GM18951 (cell line): ENCODE results near the gene TMEM218.
A peak's percentile ranks its signal among the peaks of the same experiment; 100 is the strongest.

Experiments
- POLR2A ChIP-seq: IDR thresholded peaks from 4 replicates; pipeline ENCODE4 v1.6.1; 2011; ENCODE audit warnings: mild to moderate bottlenecking; ENCODE audit not compliant: insufficient read length, insufficient read depth; ENCODE audit errors: extremely low read depth
- in situ Hi-C: fragments of 300-500 bp; cut with MboI; formaldehyde crosslinking; loops from one replicate; pipeline ENCODE4 v1.12.0; 2022; ENCODE audit warnings: low sequenced_read_pairs, mixed read lengths, inconsistent platforms; ENCODE audit not compliant: unreplicated experiment

The TMEM218 gene

DNA sequence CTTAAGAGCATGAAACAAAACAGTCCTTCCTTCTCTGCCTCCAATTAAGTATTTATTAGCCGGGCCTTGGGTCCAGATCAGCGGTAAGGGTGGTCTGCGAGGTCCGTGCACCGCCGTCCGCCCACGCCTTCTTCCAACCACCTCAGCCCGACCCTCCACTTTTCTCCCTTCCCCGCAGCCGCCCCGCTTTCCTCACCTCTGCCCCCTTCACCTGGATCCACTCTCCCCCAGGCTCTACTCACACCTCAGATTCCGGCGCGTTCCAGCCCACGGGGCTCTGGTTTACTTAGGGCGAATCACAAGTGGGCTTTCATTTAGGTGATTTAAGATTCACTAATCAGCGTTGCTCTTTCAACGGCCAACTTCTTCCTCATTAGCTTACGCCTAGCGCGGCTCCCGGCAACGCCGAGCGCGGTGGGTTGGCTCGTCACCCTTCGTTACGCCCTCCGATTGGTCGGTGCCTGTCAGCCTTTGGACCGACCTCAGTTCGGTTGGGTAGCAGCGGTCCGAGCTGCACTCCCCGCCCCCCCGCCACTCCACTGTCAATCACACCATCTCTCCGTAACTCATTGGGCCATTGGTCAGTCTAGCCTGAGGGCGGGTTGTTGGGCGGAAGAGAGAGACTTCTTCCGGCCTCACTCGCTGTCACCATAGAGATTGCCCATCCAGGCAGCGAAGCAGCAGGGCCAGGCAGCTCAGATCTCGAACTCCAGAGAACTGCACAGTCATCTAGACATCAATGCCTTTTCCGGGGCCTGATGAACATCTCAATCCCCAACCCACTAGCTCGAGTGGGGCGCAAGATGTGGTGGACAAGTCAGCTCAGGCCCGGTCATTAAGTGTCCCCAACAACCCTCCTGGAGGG is at the start of gene TMEM218:
Gene TMEM218 (minus strand): TSS at position 284 of the 865 bp plus-strand sequence. CDS start 9,385 bp downstream, outside the sequence.
- in situ Hi-C loops: no loop called here
- TF ChIP-seq POLR2A: peak; percentile 43

DNA sequence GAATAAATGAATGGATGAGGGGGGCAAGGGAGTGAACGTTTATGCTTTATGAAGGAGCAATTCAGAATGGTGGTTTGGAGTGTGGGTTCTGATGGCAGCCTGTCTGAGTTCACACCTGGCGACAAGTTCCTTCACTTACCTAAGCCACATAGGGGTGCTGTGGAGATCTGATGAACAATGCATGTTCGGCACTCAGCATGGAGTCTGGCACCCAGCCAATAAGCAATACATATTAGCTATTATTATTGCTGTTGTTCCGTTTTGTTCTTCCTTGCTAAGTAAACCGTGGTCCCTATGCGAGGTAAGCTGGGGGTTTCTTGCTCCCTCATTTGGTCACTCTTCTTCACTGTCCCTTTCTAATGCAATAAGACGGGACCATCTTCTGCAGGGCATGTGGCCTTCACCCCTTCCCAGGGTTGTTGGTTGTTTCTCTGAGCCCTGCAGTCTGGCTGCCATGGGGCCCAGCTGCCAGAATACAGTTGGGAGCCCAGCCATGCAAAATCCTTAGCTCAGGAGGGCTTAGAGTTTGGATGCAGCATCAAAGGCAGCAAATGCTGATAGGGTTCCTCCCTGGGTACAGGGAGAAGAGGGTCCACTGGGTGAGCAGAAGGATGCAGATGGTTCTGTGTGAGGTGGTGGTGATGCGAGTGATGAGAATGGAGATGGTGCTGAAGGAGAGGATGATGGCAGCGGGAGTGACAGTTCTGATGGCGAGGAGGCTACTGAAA is 46.7 kb upstream of the TMEM218 start:
- no peak for TF ChIP-seq POLR2A
- in situ Hi-C loops: no loop called here

DNA sequence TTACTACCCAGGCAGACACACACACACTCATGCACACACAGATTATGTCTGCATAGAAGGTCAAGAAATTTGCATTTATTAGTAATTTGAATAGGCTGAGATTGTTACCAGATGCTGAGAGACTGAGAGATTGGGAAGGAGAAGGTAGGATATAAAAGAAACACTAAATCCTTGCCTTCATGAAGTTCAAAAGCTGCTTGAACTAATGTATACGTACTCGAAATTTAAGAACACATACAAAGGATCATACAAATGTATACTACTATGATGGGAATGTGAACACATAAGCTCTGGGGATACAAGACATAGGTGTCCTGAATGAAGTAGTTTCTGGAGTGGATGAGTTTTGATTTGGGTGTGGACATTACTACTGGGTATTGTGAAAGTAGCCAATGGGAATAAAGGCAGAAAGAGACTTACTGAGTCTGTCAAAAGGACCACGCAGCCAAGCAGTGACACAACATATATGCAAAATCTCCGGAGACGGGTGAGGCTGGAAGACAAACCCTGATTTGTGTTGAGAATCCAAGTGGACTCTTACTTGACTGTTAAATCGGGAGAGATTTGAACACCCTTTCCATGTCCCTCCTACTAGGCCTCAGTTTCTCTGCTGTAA is 45.8 kb upstream of the TMEM218 start:
- no peak for TF ChIP-seq POLR2A
- in situ Hi-C loops: no loop called here

DNA sequence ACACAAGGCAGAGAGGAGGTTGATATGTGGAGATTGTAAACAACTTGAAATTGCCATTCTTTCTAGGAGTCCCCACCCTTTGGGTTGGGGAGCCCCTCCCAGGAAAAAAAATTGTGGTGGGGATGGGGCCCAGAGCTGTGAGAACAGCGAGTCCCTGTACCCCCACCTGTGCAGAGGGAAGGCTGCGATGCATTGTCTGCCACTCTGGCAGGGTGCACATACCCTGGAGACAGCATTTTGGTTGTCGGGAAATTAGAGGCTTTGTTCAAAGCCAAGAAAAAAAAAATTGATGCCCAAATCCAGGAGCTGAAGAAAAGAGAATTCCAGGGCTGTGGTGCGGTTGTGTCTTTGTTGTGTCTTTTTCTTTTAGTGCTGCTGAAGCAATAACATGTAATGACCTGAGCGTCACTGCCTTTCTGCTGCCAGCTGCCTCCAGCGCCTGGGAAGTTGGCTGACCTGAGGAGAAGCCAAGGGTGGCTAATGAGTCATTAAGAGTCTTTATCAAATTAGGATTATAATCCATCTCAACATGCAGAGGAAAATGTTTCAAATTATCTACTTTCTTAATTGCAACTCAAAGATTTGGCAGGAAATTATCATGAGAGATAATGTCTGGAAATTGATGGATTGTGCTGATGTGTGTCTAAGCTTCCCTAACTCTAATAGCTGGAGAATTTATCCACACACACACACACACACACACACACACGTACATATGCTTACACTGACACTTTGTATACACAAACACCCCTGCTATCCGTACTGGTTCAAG is 45.1 kb upstream of the TMEM218 start:
- in situ Hi-C loops: no loop called here

DNA sequence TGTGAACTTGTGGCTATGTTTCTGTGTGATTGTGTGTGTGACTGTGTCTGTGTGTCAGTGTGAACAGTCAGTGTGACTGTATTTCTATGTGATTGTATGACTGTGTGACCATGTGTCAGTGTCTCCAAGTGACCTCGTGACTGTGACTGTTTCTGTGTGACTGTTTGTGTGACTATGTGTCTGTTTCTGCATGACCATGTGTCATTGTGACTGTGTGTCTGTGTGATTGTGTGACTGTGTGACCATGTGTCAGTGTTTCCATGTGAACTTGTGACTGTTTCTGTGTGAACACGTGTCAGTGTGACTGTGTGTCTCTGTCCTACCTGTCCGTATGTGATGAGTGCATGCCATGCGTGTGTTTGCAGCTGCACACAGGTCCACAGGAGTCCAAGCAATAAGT is 44.3 kb upstream of the TMEM218 start:
- in situ Hi-C loops: no loop called here

More for the DNA sequence above, 45.1 kb upstream of the TMEM218 start:
- no peak for TF ChIP-seq POLR2A

DNA sequence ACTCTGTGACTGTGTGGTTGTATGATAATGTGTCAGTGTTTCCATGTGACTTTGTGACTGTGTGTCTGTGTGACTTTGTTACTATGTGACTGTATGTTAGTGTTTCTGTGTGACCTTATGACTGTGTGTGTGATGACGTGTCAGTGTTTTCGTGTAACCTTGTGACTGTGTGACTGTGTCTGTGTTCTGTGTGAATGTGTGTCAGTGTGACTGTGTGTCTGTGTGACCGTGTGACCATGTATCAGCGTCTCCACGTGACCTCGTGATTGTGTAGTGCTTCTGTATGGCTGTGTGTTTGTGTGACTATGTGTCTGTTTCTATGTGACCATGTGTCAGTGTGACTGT is 43.6 kb upstream of the TMEM218 start:
- in situ Hi-C loops: no loop called here
- TF ChIP-seq POLR2A: no peak

More for the DNA sequence above, 44.3 kb upstream of the TMEM218 start:
- TF ChIP-seq POLR2A: no peak

DNA sequence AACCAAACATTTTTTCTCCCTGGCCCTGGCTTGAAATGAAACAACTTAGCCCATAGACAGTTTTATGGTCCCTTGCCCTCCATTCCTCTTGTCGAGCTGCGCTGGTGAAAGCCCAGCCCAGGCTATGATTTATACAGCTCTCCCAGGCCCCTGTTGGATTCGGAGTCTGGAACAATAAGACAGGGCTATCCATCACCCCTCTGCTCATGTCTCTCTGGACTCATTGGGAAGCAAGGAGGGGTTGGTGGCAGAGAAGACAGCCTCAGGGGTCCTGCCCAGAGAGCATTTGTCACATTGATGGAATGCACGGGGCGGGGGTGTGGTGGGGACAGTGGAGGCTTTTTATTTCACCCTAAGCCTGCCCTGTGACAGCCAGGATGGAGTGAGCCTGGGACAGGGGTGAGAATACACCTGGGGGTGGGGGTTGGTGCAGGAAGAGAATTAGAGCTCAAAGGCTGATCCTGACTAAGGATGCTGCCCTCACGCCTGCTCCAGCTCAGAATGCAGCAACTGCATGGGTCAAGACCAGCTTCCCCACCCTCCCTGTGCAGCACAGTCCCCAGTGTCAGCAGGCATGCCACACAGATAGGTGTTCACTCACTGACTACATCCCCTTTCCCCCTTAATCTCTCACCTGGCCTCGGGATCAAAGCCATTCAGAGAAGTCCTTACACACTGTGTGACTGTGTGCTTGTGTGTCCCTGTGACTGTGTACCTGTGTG is 43.1 kb upstream of the TMEM218 start:
- in situ Hi-C loops: no loop called here

DNA sequence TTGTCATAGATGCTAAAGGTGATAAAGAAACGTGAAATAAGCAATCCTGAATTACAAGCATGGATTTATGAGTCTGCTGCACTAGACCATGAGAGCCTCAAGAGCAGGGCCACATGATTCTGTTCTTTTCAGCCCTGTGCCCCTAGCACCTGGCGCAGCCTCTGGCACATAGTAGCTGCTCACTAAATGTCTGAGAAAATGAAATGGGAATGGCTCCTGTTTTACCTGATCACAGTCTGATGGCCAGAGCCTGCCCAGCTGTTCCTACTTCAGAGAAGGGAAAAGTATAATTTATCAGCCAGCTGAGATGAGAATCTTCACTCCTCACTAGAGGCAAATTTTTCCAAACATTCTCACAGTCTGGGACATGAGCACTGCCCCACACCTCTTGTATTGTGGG is 42.4 kb upstream of the TMEM218 start:
- TF ChIP-seq POLR2A: no peak
- in situ Hi-C loops: no loop called here

More for the DNA sequence above, 43.1 kb upstream of the TMEM218 start:
- no peak for TF ChIP-seq POLR2A

DNA sequence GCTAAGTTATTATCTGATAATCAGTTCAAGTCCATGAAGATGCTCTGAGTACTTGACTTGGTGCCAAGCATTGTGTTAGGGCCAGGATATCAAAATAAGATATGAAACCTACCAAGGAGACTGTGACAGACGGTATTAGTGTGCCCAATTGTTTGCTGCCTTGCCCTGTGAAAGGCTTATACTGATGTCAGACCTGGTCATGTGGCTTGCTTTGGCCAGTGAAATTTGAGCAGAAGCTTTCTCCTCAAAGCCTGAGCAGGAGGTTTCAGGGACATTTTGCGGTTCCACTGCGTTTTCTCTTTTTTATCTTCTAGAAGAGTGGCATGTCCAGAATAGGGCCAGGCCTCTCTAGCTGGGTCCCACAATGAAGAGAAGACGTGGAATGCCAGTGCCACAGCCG is 37.3 kb upstream of the TMEM218 start:
- in situ Hi-C loops: loop anchor here (10.0 kb wide), 1 partner anchor 174 kb away; no protein-coding TSS in a partner anchor
- no peak for TF ChIP-seq POLR2A

DNA sequence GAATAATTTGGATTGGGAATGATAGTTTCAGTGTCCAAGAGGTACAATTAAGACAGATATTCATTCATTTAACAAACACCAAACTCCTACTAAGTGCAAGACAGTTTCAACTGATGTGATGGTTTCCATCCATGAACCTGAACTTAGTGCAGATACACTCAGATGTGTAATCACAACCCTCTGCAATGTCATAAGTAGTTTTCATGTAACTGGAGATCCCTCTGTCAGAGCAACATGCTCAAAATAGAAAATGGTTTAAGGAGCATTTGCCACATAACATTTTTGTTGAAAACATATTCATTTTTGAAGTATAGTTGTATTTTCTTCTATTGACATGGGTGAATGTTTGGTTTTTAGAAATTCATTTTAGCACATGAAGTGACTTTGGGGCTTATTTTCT is 36.6 kb upstream of the TMEM218 start:
- no peak for TF ChIP-seq POLR2A
- in situ Hi-C loops: loop anchor here (10.0 kb wide), 1 partner anchor 173 kb away; no protein-coding TSS in a partner anchor

DNA sequence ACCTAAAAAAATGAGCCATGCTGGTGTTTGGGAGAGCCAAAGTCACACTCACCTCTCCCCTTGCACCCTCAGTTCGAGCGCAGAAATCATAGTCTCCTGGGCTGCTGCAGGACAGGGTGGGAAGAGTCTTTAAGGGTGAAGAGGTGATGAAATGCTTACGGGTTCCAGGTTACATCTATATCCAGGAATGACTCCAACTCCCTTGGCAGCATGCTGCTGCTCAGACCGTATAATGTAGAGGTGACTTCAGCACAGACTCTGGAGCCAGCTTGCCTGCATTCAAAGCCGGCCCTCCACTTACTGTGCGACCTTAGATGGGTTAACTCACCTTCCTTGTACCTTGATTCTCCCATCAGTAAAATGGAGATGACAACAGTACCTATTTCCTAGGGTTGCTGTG is 35.9 kb upstream of the TMEM218 start:
- TF ChIP-seq POLR2A: no peak
- in situ Hi-C loops: loop anchor here (10.0 kb wide), 1 partner anchor 172 kb away; no protein-coding TSS in a partner anchor

DNA sequence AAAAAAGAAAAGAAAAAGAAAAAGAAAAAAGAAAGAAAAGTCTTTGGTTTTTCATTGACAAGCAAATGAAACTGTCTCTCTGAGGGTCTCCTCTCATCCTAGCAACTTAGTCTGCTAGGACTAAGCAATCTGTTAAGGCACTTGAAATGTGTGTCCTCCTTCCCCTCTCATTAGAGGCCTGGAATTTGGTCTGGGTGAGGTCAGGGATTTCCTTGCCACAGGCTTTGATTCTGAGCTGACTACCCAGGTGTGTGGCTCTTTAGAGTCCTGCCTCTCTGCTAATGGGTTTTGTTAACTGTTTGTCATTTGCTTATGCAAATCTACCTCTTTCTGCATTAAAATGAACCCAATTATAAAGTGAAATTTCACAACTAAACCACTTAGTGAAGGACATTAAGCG is 34.8 kb upstream of the TMEM218 start:
- in situ Hi-C loops: loop anchor here (10.0 kb wide), 1 partner anchor 171 kb away; no protein-coding TSS in a partner anchor

More for the DNA sequence above, 34.8 kb upstream of the TMEM218 start:
- no peak for TF ChIP-seq POLR2A
